C4-2B (cell line): ENCODE data around the gene JHY.

ENCODE experiments used
- CTCF ChIP-seq: fragments of 450-650 bp; conservative IDR thresholded peaks from 2 replicates; pipeline ENCODE4 v1.5.1; 2017; ENCODE audit warnings: mild to moderate bottlenecking
- ZFX ChIP-seq: fragments of 450-650 bp; IDR thresholded peaks from 2 replicates; pipeline ENCODE4 v1.6.1; 2017

DNA sequence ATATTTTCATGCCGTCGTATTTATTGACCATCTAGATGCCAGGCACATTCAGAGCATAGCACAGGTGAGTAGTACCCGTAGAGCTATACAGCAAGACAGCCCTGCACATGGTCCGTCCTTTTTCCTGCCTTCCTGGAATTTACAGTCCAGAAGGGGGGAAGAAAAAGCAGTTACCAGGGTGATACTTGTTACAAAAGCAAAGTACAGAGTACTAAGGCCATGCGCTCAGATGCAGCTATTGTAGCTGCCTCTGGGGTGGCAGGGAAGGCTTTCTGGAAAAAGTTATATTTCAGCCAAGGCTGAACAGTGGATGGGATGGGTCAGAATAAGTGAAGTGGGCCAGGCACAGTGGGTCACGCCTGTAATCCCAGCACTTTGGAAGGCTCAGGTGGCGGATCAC, 36.2 kb downstream of the JHY start:
- TF ChIP-seq CTCF (no peak), ZFX (no peak)
